Measurements from ENCODE around the gene NFASC. TPM values are rescaled to one million over a fixed set of nuclear protein-coding genes. Genes with fewer than 3 reads are reported as not detected.

The NFASC gene
- total RNA-seq, 2 experiments from 2014 or later: not detected

DNA sequence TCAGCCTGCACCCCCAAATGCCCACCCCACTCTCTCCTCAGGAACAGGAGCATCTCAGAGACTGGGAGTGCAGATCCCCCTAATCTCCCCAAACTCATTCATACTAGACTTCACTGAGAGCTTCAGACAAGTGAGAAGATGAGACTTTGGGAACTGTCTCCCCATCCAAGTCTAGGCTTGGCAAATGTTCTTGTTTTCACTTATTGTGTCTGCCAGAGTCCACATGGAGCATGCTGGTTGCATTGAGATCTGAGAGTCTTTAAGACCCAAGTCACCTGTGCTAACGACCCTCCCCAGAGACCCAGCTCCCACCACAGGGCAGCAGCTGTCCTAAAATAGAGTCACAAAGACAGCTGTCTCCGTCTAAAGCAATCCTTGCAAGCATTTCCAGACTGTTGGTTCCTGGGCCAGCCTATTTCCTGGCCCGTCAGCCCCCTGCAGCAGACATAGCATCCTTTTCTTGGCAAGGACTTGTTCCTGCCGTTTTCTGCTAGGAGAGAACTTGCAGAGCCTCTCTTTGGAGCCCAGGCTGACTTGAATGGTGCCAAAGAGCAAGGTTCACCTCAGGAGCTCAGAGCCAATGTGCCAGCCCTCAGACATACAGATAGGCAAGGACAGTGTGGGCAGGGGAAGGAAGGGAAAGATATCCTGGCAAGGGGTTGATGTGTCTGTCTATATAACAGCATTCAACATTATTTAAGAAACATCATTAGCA lies 170.5 kb downstream of the NFASC start:
- TF ChIP-seq, protein P1, sequence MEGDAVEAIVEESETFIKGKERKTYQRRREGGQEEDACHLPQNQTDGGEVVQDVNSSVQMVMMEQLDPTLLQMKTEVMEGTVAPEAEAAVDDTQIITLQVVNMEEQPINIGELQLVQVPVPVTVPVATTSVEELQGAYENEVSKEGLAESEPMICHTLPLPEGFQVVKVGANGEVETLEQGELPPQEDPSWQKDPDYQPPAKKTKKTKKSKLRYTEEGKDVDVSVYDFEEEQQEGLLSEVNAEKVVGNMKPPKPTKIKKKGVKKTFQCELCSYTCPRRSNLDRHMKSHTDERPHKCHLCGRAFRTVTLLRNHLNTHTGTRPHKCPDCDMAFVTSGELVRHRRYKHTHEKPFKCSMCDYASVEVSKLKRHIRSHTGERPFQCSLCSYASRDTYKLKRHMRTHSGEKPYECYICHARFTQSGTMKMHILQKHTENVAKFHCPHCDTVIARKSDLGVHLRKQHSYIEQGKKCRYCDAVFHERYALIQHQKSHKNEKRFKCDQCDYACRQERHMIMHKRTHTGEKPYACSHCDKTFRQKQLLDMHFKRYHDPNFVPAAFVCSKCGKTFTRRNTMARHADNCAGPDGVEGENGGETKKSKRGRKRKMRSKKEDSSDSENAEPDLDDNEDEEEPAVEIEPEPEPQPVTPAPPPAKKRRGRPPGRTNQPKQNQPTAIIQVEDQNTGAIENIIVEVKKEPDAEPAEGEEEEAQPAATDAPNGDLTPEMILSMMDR (IDR thresholded peaks at IDR 0.05): no peak
- Mint-ChIP-seq H3K27me3 (peaks cover 64% of the 10 kb centered on the region), H3K27ac (no peak overlapping the region), H3K36me3 (ENCODE audit: low read depth) (no peaks in the 10 kb centered on the region), H3K9me3 (no peaks in the 10 kb centered on the region), H3K4me1 (ENCODE audit: low read depth) (no peaks in the 10 kb centered on the region), H3K4me3 (no peak overlapping the region)
- Histone ChIP-seq H3K4me1 (ENCODE audit: insufficient read depth, low read length) (no peaks in the 10 kb centered on the region), H3K36me3 (ENCODE audit: insufficient read depth, low read length) (no peaks in the 10 kb centered on the region), H3K4me3 (ENCODE audit: low read length) (no peak overlapping the region), H3K27me3 (ENCODE audit: control insufficient read depth in 1 of 2, insufficient read depth in 2 of 2, low read length in 2 of 2) (peaks cover 19 to 29% of the 10 kb centered on the region in 2 experiments), H3K27ac (ENCODE audit: low read depth in 1 of 2, low read length in 2 of 2) (no peak overlapping the region), H3K9me3 (ENCODE audit: control insufficient read depth in 1 of 2, insufficient read depth in 1 of 2, low read length in 2 of 2) (peaks cover 0 to 7% of the 10 kb centered on the region in 2 experiments)
- POLR2A ChIA-PET: no interaction called here
- intact Hi-C loops (cut with DNase I, micrococcal nuclease): no loop called here
- no peak for ATAC-seq (ENCODE audit: poor library complexity)
- CTCF ChIA-PET: no interaction called here
- DNase-seq: no peak

DNA sequence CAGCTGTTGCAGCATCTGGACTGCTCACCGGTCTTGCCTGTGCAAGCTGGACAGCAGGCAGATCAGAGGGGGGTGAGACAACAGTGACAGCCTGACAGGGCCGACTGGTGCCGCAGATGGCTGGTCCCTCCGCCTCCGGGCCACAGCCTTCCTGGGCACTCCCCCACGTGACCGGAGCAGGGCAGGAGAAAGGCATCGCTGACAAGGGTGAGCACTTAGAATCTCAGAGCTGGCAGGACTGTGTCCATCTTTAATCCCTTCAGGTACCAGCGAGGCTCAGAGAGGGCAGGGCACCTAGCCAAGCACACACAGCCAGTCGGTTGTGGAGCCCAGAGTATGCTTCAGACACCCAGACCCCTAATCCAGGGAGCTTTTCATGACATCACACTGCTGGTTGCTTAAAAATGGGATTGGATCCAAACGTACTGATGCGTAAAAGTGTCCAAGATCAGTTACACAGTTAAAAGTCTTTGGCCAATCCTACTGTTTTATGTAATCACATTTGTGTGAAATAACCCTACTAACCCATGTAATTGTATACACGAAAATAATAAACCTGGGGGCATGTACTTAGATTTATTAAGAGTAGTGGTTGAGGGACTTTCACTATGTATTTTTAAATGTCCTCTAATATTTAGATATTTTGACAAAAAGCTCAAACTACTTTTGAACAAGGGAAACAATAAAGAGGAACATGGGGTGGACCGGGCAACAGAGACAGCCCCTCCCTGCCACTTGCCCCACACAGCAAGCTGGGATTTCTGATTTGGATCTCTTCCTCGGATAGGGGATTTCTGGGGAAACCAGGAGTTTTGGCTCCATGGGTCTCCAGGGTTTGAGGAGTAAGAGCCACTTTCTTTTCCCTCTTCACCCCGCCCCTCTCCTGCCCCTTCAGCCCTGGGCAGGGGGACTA lies 171.6 kb downstream of the NFASC start:
- CTCF ChIA-PET: no interaction called here
- no peaks in the 10 kb centered on the region for H3K4me1 ChIP-seq (ENCODE audit: insufficient read depth, low read length)
- H3K9me3 ChIP-seq (ENCODE audit: control insufficient read depth in 1 of 2, insufficient read depth in 1 of 2, low read length in 2 of 2): peaks cover 0 to 7% of the 10 kb centered on the region in 2 experiments
- H3K4me3 Mint-ChIP-seq: no peak overlapping the region
- H3K27ac ChIP-seq (ENCODE audit: low read depth in 1 of 2, low read length in 2 of 2): no peak overlapping the region
- no peaks in the 10 kb centered on the region for H3K36me3 Mint-ChIP-seq (ENCODE audit: low read depth)
- DNase-seq: no peak
- POLR2A ChIA-PET: no interaction called here
- H3K4me1 Mint-ChIP-seq (ENCODE audit: low read depth): no peaks in the 10 kb centered on the region
- intact Hi-C loops (cut with DNase I, micrococcal nuclease): no loop called here
- no peak overlapping the region for H3K27ac Mint-ChIP-seq
- no peak overlapping the region for H3K4me3 ChIP-seq (ENCODE audit: low read length)
- H3K36me3 ChIP-seq (ENCODE audit: insufficient read depth, low read length): no peaks in the 10 kb centered on the region
- H3K9me3 Mint-ChIP-seq: no peaks in the 10 kb centered on the region
- TF ChIP-seq, protein P1 (IDR thresholded peaks at IDR 0.05): no peak
- no peak for ATAC-seq (ENCODE audit: poor library complexity)
- peaks cover 74% of the 10 kb centered on the region for H3K27me3 Mint-ChIP-seq
- peaks cover 19 to 29% of the 10 kb centered on the region in 2 experiments for H3K27me3 ChIP-seq (ENCODE audit: control insufficient read depth in 1 of 2, insufficient read depth in 2 of 2, low read length in 2 of 2)

DNA sequence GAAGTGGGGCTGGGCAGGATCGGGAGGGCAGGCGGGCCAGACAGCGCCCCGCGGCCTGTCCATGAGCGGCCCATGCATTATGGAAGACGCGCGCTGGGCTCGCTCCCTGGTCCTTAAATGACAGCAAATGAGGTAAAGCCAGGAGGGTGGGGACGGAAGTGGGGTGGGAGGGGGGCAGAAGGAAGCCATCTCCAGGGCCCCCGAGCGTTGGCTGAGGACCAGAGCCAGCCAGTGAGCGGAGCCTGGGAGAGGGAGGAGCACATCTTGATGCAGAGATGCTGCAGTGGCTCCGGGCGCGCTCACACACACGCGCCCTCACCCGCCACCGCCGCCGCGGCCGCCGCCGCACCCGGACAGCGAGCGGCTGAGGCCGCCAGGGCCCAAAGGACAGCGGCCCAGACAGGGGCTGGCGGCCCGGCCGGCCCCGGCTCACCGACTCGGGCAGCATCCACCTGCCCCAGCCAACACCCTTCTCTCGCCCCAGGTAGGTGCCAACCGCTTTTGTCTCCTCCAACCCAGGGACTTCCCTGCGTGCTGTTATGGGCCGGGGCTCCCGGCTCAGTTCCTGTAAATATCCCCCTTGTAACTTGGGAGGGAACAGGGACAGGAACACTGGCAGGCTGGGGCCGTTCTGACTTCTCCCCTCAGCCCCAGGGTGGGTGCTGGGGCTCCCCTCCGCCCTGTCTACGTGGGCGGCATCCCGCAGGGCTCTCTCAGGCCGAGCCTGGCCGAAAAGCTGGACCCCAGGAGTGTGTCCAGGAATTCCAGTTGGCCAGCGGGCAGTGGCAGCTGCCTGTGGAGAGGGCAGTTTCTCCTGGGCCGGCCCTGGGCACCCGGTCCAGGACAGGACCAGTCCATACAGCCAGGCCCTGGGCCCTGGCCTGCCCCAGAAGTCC lies 172.5 kb downstream of the NFASC start, which contains the start of gene CNTN2:
Gene CNTN2 (plus strand): TSS at position 302 of the 896 bp plus-strand sequence. CDS start 9,974 bp downstream, outside the sequence.
- Histone ChIP-seq H3K9me3 (ENCODE audit: control insufficient read depth in 1 of 2, insufficient read depth in 1 of 2, low read length in 2 of 2) (peaks cover 0 to 7% of the 10 kb centered on the region in 2 experiments), H3K4me3 (ENCODE audit: low read length) (no peak within 1 kb of the TSS), H3K27me3 (ENCODE audit: control insufficient read depth in 1 of 2, insufficient read depth in 2 of 2, low read length in 2 of 2) (peaks cover 19 to 29% of the 10 kb centered on the region in 2 experiments), H3K4me1 (ENCODE audit: insufficient read depth, low read length) (no peaks in the 10 kb centered on the region), H3K27ac (ENCODE audit: low read depth in 1 of 2, low read length in 2 of 2) (no peak within 1 kb of the TSS), H3K36me3 (ENCODE audit: insufficient read depth, low read length) (no peaks in the 10 kb centered on the region)
- DNase-seq (no peak), ATAC-seq (ENCODE audit: poor library complexity) (no peak)
- Mint-ChIP-seq H3K4me1 (ENCODE audit: low read depth) (no peaks in the 10 kb centered on the region), H3K9me3 (no peaks in the 10 kb centered on the region), H3K36me3 (ENCODE audit: low read depth) (no peaks in the 10 kb centered on the region), H3K27ac (no peak within 1 kb of the TSS), H3K27me3 (peaks cover 78% of the 10 kb centered on the region), H3K4me3 (no peak within 1 kb of the TSS)
- TF ChIP-seq, protein P1 (IDR thresholded peaks at IDR 0.05): no peak
- ChIA-PET POLR2A (no interaction called here), CTCF (no interaction called here)
- intact Hi-C loops (cut with DNase I, micrococcal nuclease): no loop called here
